Ecto neural progenitor cell (in vitro differentiated cells): ENCODE data around the gene DHRS12.

ENCODE experiments used
- DNase-seq: peaks from one replicate; pipeline ENCODE4 v3.0.0-alpha.2; 2018; ENCODE audit warnings: low spot score

Gene DHRS12

DNA sequence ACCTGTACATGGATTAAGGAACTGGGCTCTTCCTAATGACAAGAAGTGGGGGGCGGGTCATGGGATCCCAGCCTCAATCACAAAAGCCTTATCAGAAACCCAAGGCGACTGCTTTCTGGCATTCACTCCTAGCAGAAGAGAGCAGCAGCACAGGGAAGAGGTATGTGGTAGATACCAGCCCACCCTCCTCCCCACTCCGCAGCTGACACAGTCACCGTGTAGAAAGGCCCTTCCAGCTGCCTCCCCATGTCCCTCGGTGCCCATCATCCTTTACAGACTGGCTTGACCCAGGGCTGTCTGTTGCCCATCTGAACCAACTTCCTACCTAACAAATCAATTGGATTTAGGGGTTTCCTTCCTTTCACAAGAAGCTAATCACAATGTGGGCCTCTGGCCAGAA is 3.1 kb upstream of the DHRS12 start:
- DNase-seq: no peak

GRCh38 chr13:51806566-51806965 is 2.6 kb upstream of the DHRS12 start:
- no peak for DNase-seq

- DNase-seq: no peak
Measured at GRCh38 chr13:51805925-51806324, 2.0 kb upstream of the DHRS12 start.

GRCh38 chr13:51805313-51805712 is 1.4 kb upstream of the DHRS12 start:
- no peak for DNase-seq

- DNase-seq: no peak
Measured at GRCh38 chr13:51804295-51805172, 571 bp upstream of the DHRS12 start.

DNA sequence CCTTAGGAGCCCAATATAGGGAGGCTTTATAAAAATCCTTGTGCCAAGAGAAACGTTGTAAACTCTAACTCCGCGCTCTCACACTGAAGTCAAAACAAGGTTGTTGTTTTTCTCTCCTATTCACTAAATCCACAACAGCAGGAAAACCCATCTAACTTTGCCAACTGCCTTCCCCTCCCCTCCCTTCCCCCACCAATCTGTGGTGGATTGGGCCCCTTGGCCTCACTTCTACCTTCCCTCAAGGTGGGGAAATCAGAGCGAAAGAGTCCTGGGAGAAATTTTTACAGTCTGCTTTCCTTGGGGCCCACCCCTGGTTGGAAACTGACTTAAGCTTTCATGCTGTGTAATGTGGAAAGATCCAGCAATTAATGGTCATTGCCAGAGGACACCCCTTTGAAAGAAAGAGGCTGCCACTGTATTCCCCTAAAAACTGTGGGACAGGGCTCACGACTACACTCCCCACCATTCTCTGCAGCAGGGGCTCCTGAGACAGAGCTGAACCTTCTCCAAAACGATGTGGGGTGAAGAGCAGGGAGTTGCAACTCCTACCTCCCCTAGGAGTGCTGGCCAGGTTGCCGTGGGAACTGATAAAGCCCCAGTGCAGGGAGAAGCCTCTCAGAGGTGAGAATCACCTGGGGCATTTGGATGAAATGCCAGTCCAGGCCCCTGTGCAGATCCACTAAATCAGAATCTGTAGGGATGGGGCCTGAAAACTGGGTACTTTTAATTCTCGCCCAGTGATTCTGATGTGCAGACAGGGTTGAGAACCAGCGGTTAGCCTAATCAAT is 1.1 kb downstream of the DHRS12 start:
- DNase-seq: no peak

- peak; percentile 72 for DNase-seq
Measured at GRCh38 chr13:51801631-51802099, 2.3 kb downstream of the DHRS12 start.

DNA sequence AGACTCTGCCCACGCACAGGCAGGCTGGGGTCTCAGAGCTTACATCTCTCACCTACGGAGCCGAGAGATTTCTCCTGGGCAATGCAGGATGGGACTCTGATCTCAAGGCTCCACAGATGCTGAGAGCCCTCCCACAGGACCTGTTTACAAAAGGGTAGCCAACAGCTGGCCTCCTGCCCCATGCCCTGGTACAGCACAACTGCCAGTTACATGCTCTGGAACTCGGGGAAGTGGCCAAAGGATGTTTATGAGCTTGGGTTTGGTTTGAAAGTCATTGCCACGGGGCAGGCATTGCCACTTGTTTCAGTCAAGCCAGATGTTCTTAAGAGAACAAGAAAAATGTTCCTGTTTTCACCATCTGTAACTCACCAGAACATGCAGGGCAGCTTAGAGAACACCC is 3.5 kb downstream of the DHRS12 start:
- no peak for DNase-seq

- no peak for DNase-seq
Measured at GRCh38 chr13:51799261-51799660, 4.7 kb downstream of the DHRS12 start.

DNA sequence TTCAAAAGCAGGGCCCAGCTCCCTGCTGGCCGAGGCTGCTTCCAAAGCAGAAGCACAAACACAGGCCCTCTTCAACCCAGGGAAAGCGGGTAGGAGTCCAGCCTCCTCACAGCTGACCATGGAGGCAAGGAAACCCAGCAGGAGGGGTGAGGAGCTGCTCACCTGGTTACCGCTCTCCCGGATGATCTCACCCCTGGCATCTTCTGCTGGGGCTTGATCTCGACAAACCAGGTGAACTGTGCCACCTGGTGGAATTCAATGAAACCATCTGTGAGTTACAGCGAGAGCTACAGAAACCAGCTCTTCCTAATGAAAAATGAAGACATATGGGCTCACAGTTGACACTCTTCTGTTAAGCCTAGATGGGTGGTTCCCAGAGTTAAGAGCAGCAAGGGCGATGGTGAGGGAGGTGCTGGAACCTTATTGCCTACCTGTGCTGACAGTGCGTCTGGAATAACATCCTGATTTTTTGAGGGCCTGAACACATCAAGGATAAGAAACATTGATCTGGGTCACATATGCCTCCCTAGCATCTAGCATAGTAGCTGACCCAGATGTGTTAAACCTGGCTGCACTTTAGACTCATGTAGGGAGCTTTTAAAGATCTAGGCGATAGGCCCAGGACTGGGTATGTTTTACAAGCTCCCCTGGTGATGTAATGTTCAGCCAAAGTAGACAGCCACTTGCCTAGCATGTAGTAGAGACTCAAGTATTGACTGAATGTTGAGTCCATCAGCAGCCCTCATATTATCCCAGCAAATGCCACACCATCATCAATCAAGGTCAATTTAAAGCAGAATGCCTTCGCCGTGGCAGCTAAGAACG is 6.1 kb downstream of the DHRS12 start:
- DNase-seq: no peak

- no peak for DNase-seq
Measured at GRCh38 chr13:51796546-51796945, 7.4 kb downstream of the DHRS12 start.

DNA sequence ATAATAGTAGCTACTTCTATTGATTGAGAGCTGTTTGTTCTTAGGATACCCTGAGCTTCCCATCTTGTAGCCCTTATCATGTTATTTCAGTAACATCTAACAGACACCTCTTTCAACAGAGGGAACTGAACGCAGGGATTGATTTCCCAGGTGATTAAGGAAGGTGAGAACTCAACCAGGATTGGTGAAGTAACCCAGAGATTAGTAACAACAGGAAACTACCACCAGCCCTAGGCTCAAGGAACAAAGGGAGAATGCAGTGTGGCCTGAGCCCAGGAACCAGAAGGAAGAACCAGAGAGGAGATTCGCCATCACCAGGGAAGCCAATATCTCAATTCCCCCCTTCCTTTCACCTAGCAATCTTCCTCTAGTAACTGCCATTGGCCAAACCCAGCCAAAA is 8.5 kb downstream of the DHRS12 start:
- no peak for DNase-seq

DNA sequence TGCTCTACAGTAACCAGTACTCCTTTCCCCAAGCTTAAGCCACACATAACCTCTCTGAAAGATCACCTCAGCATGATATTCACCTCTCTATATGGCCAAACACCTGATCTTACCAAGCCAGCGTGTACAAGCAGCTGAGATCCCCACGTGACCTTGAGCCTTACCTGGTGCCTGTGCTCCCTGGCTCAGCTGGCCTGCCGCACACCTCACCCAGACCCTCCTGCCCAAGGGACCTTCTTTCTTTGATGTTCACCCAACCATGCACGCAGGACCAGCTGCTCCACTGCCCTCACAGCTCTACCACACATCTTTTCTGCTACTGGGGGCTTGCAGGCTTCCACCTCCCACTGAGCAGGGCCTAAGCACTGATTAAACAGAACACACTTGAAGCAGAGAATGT is 9.0 kb downstream of the DHRS12 start:
- no peak for DNase-seq

- DNase-seq: no peak
Measured at GRCh38 chr13:51793570-51794271, 10.2 kb downstream of the DHRS12 start.

DNA sequence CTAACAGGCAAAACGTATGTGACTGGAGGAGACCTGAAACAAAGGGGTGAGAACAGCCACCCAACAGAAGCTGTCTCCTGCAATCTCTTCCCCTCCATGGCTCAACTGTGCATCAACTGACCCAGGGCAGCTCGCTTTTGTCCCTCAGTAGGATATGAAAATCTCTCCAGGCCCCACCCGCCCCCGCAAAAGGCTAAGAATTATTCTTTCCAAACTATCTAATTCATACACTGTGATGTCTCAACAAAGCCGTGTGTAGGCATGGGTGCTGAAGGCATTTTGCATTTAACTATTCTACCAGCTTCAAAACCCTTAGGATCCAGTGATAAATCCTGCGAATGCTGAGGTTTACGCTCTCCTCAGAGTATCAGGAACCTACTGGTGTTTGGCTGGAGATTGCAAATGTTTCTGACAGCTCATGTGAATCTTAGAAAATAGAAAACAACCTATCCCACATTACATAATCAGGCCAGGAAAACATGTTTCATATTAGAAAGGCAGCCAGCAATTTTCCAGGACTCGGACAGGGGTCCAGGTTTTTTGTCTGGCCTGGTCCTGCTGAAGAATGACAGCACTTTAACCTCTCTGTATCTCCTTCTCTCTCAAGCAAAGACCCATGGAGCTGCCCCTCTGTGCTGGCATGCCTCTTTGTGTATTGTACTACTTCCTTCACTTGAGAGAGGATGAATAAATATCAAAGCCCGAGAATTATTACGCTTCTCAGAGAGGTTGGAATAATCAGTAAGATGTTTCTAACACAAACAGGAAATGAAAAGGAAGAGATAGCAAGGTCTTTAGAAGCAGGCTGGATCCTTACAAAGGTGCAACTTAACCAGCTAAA is 17.3 kb downstream of the DHRS12 start:
- no peak for DNase-seq

DNA sequence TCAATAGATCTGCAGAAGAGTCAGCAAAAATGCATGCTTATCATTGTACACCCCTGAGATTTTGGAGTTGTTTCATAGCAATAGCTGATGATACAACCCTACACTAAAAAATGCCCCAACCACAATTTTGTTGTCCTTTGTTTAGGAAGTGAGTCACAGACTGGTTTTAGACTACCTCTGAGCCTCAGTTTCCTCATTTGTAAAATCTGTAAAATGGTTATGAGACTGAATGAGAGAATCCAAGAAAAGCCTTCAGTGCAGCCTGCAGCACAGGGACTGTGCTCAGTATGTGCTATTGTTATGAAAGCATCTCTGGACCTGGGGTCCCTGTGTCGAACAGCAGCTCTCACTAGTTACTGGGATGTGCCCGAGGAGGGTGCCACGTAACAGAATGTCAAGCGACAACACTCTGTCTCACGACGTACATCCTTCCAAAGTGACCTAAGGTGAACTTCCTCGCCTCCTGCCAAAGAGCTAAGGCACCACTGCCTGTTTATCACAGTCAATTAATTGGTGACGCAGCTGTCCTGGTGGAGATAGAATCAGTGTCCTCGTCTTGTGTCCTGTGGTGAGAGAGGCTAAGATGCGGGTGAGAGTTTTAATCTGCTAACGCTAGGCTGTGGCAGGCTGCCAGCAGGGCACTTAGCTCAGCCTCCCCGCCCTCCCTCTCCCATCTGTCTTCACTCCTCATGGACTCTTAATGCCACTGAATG is 18.1 kb downstream of the DHRS12 start:
- DNase-seq: no peak

DNA sequence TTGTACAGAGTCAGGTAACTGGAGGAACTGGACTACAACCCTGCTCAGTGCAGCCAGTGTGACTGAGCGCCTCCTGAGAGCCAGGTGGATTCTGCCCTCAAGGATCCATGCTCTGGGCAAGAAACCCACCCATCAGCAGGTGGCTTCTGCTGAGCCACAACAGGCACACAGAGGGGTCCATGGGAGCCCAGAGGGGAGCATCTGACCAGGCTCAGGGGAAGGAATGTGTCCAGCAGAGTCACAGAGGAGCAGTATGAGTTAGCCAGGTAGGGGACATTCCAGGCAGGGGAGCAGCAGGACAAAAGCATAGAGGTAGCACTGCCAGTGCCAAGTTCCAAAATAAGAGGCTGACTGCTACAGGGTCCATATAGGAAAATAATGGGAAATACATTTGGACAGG is 19.9 kb downstream of the DHRS12 start:
- DNase-seq: no peak

DNA sequence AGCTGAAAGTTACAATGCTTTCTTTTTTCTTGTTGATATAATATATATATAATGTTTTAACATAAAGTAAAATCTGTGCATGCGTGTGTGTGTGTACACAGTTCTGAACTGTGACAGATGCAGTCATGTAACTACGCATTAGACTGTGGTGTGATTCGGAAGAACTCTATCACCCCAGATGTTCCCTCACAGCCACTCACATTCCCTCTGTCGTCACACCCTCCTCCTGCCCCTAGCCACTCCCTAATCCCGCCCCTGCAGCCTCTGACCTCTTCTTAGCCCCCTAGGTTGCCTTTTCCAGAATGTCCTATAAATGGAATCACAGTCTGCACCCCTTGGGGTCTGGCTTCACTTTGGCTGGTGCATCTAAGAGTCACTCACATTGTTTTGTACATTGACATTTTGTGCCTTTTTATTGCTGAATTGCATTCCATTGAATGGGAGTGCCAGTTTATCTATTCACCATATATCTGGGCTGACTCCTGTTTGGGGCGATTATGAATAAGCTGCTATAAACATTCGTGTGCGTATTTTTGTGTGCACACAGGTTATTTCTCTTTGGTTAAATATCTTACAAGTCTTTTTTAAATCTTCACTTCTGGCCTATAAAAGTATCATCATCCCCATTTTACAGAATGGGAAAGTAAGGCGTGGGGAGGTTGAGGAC is 20.4 kb downstream of the DHRS12 start:
- no peak for DNase-seq

GRCh38 chr13:51782026-51782710 is 21.8 kb downstream of the DHRS12 start:
- DNase-seq: no peak
